Astrocyte (in vitro differentiated cells and primary cell): ENCODE data around the gene MED13L. TPM values are rescaled to one million over a fixed set of nuclear protein-coding genes. Genes with fewer than 3 reads are reported as not detected.

Source experiments
- DNase-seq: peaks from one replicate; pipeline ENCODE4 v3.0.0-alpha.2; 2010; ENCODE audit warnings: low read depth
- FAIRE-seq: peaks from 2 replicates; lab custom pipeline; 2011; peaks lifted over from hg19 to GRCh38; lab: Jason Lieb, UNC
- H2AFZ ChIP-seq: 2 replicates; pipeline ENCODE4 v1.6.0; 2012; ENCODE audit warnings: low read depth, low read length, inconsistent platforms
- H3K27ac ChIP-seq: 2 replicates; pipeline ENCODE4 v1.5.1; 2011; ENCODE audit warnings: low read depth, low read length, inconsistent platforms
- H3K27me3 ChIP-seq: 2 replicates; pipeline ENCODE4 v1.6.0; 2011; ENCODE audit warnings: low read length, inconsistent platforms; ENCODE audit not compliant: insufficient read depth
- H3K36me3 ChIP-seq: 2 replicates; pipeline ENCODE4 v1.5.1; 2011; ENCODE audit warnings: low read length, inconsistent platforms; ENCODE audit not compliant: insufficient read depth
- H3K4me1 ChIP-seq: 2 replicates; pipeline ENCODE4 v1.5.1; 2011; ENCODE audit warnings: low read length, inconsistent platforms; ENCODE audit not compliant: insufficient read depth
- H3K4me2 ChIP-seq: 2 replicates; pipeline ENCODE4 v1.6.0; 2012; ENCODE audit warnings: low read length, inconsistent platforms
- H3K4me3 ChIP-seq: 2 replicates; pipeline ENCODE4 v1.5.1; 2011; ENCODE audit warnings: low read depth, mild to moderate bottlenecking, low read length, inconsistent platforms; ENCODE audit not compliant: insufficient read depth
- H3K79me2 ChIP-seq: 2 replicates; pipeline ENCODE4 v1.6.0; 2012; ENCODE audit warnings: mild to moderate bottlenecking, low read length, inconsistent platforms; ENCODE audit not compliant: insufficient read depth
- H3K9ac ChIP-seq: 2 replicates; pipeline ENCODE4 v1.6.0; 2012; ENCODE audit warnings: mild to moderate bottlenecking, low read length, inconsistent platforms
- H3K9me3 ChIP-seq: 2 replicates; pipeline ENCODE4 v1.5.1; 2012; ENCODE audit warnings: low read depth, mild to moderate bottlenecking, low read length, inconsistent platforms; ENCODE audit not compliant: insufficient read depth
- H4K20me1 ChIP-seq: 2 replicates; pipeline ENCODE4 v1.6.0; 2012; ENCODE audit warnings: low read length, inconsistent platforms; ENCODE audit not compliant: insufficient read depth
- H3K27ac Mint-ChIP-seq: one replicate; pipeline ENCODE4 v1.8.0; 2021; ENCODE audit warnings: mild to moderate bottlenecking, mixed read lengths; ENCODE audit not compliant: unreplicated experiment
- H3K27me3 Mint-ChIP-seq: one replicate; pipeline ENCODE4 v1.8.0; 2021; ENCODE audit warnings: low read depth, mixed read lengths; ENCODE audit not compliant: unreplicated experiment
- H3K36me3 Mint-ChIP-seq: one replicate; pipeline ENCODE4 v1.8.0; 2021; ENCODE audit warnings: low read depth, mixed read lengths; ENCODE audit not compliant: unreplicated experiment
- H3K4me1 Mint-ChIP-seq: one replicate; pipeline ENCODE4 v1.8.0; 2021; ENCODE audit warnings: low read depth, mixed read lengths; ENCODE audit not compliant: unreplicated experiment
- H3K4me3 Mint-ChIP-seq: one replicate; pipeline ENCODE4 v1.8.0; 2021; ENCODE audit warnings: mild to moderate bottlenecking, moderate library complexity, mixed read lengths; ENCODE audit not compliant: unreplicated experiment
- H3K9me3 Mint-ChIP-seq: one replicate; pipeline ENCODE4 v1.8.0; 2021; ENCODE audit warnings: mild to moderate bottlenecking, mixed read lengths; ENCODE audit not compliant: unreplicated experiment
- CTCF ChIP-seq: IDR thresholded peaks from 2 replicates; pipeline ENCODE4 v1.5.1; 2011; ENCODE audit warnings: low read depth, mild to moderate bottlenecking, inconsistent platforms, low read length, moderate library complexity; ENCODE audit not compliant: insufficient read depth
- EZH2 ChIP-seq: IDR thresholded peaks from 2 replicates; pipeline ENCODE4 v1.6.1; 2012; ENCODE audit warnings: mild to moderate bottlenecking, low read length, inconsistent platforms; ENCODE audit not compliant: insufficient read depth
- total RNA-seq: library from RNA; stranded (reverse); gene quantifications from 2 replicates; pipeline ENCODE4 v1.2.1, GENCODE V29; 2021

Gene MED13L
- total RNA-seq, 1 donor from 2014 or later, result 153 TPM

GRCh38 chr12:116318576-116319232 is 41.2 kb upstream of the MED13L start:
- H2AFZ ChIP-seq, result no peak overlapping the region
- Mint-ChIP-seq H3K36me3 (no peaks in the 10 kb centered on the region), H3K27ac (no peak overlapping the region), H3K9me3 (peaks cover 3% of the 10 kb centered on the region), H3K4me3 (no peak overlapping the region), H3K4me1 (peaks cover 14% of the 10 kb centered on the region), H3K27me3 (peaks cover 3% of the 10 kb centered on the region)
- H4K20me1 ChIP-seq, result no peaks in the 10 kb centered on the region
- H3K9ac ChIP-seq, result peak overlapping the region; percentile 67
- no peak for DNase-seq
- no peaks in the 10 kb centered on the region for H3K79me2 ChIP-seq
- H3K4me1 ChIP-seq, result peaks cover 33% of the 10 kb centered on the region
- peak overlapping the region; percentile 84 for H3K27ac ChIP-seq
- TF ChIP-seq CTCF (no peak), EZH2 (no peak)
- no peak overlapping the region for H3K4me3 ChIP-seq
- H3K27me3 ChIP-seq, result no peaks in the 10 kb centered on the region
- no peak for FAIRE-seq
- H3K9me3 ChIP-seq, result no peaks in the 10 kb centered on the region
- H3K4me2 ChIP-seq, result peak overlapping the region; percentile 80
- no peaks in the 10 kb centered on the region for H3K36me3 ChIP-seq

- Mint-ChIP-seq H3K27me3 (peaks cover 6% of the 10 kb centered on the region), H3K4me3 (no peak overlapping the region), H3K9me3 (no peaks in the 10 kb centered on the region), H3K36me3 (peaks cover 2% of the 10 kb centered on the region), H3K4me1 (peaks cover 14% of the 10 kb centered on the region), H3K27ac (no peak overlapping the region)
- Histone ChIP-seq H3K4me1 (peaks cover 33% of the 10 kb centered on the region), H3K79me2 (no peaks in the 10 kb centered on the region), H3K27me3 (no peaks in the 10 kb centered on the region), H3K9ac (no peak overlapping the region), H3K36me3 (no peaks in the 10 kb centered on the region), H3K27ac (no peak overlapping the region), H4K20me1 (no peaks in the 10 kb centered on the region), H3K9me3 (no peaks in the 10 kb centered on the region), H3K4me2 (peak overlapping the region; percentile 80), H3K4me3 (no peak overlapping the region), H2AFZ (no peak overlapping the region)
- TF ChIP-seq CTCF (no peak), EZH2 (no peak)
- DNase-seq, result no peak
- FAIRE-seq, result no peak
Measured at GRCh38 chr12:116317986-116318575, 40.6 kb upstream of the MED13L start.

GRCh38 chr12:116317139-116317538 is 39.6 kb upstream of the MED13L start:
- H3K27me3 ChIP-seq, result no peaks in the 10 kb centered on the region
- no peaks in the 10 kb centered on the region for H3K9me3 Mint-ChIP-seq

More at GRCh38 chr12:116317139-116317538, 39.6 kb upstream of the MED13L start:
- no peak overlapping the region for H3K27ac ChIP-seq
- no peak overlapping the region for H3K4me2 ChIP-seq
- H3K36me3 Mint-ChIP-seq, result peaks cover 2% of the 10 kb centered on the region
- H3K27ac Mint-ChIP-seq, result no peak overlapping the region
- H3K9ac ChIP-seq, result no peak overlapping the region
- no peaks in the 10 kb centered on the region for H4K20me1 ChIP-seq
- peaks cover 33% of the 10 kb centered on the region for H3K4me1 ChIP-seq
- no peak overlapping the region for H2AFZ ChIP-seq
- DNase-seq (no peak), FAIRE-seq (no peak)
- no peak overlapping the region for H3K4me3 ChIP-seq
- peaks cover 11% of the 10 kb centered on the region for H3K27me3 Mint-ChIP-seq
- TF ChIP-seq EZH2 (no peak), CTCF (no peak)
- H3K36me3 ChIP-seq, result no peaks in the 10 kb centered on the region
- H3K9me3 ChIP-seq, result no peaks in the 10 kb centered on the region
- no peak overlapping the region for H3K4me3 Mint-ChIP-seq
- H3K79me2 ChIP-seq, result no peaks in the 10 kb centered on the region
- H3K4me1 Mint-ChIP-seq, result peaks cover 14% of the 10 kb centered on the region
